Ascending aorta (tissue), 2 donors: Measurements from ENCODE around the gene CCDC57. TPM values are rescaled to one million over a fixed set of nuclear protein-coding genes. Genes with fewer than 3 reads are reported as not detected.
A peak's percentile ranks its signal among the peaks of the same experiment; 100 is the strongest.

Experiments used
- DNase-seq, 2 donors: peaks; one replicate each; pipeline ENCODE4 v3.0.0-alpha.2; 2019; ENCODE audit warnings: low spot score in 2 of 2
- H3K27ac ChIP-seq, 2 donors: fragments of 200-600 bp; sonication (generic); one replicate each; pipeline ENCODE4 v1.5.1; 2016 to 2017; ENCODE audit warnings: mild to moderate bottlenecking in 1 of 2
- H3K27me3 ChIP-seq: fragments of 200-600 bp; sonication (generic); one replicate; pipeline ENCODE4 v1.5.1; 2017
- H3K36me3 ChIP-seq, 2 donors: fragments of 200-600 bp; sonication (generic); one replicate each; pipeline ENCODE4 v1.5.1; 2016
- H3K4me1 ChIP-seq, 2 donors: fragments of 200-600 bp; sonication (generic); one replicate each; pipeline ENCODE4 v1.5.1; 2016 to 2017; ENCODE audit warnings: mild to moderate bottlenecking in 1 of 2
- H3K4me3 ChIP-seq, 2 donors: fragments of 200-600 bp; sonication (generic); one replicate each; pipeline ENCODE4 v1.5.1; 2016 to 2017; ENCODE audit warnings: mild to moderate bottlenecking in 1 of 2
- H3K9me3 ChIP-seq, 2 donors: fragments of 200-600 bp; sonication (generic); one replicate each; pipeline ENCODE4 v1.5.1; 2016
- CTCF ChIP-seq, 3 experiments: fragments of 200-600 bp in 2 of 3; fragments of 450-650 bp in 1 of 3; sonication (generic) in 2 of 3; IDR thresholded peaks; one replicate each; pipeline ENCODE4 v1.5.1; 2016 to 2019; ENCODE audit warnings: antibody characterized with exemption in 3 of 3, mild to moderate bottlenecking in 1 of 3, moderate library complexity in 1 of 3
- intact Hi-C: fragments of 100-400 bp; cut with DNase I; formaldehyde crosslinking; loops from one replicate; pipeline ENCODE4 v1.15.1; 2023
- total RNA-seq: library from RNA; depleted of rRNA; stranded (reverse); fragments of >200 nt; gene quantifications from one replicate; pipeline ENCODE4 v1.1.0, GENCODE V29; 2016

CCDC57 gene
- total RNA-seq, 1 donor from 2014 or later: 12.8 TPM

DNA sequence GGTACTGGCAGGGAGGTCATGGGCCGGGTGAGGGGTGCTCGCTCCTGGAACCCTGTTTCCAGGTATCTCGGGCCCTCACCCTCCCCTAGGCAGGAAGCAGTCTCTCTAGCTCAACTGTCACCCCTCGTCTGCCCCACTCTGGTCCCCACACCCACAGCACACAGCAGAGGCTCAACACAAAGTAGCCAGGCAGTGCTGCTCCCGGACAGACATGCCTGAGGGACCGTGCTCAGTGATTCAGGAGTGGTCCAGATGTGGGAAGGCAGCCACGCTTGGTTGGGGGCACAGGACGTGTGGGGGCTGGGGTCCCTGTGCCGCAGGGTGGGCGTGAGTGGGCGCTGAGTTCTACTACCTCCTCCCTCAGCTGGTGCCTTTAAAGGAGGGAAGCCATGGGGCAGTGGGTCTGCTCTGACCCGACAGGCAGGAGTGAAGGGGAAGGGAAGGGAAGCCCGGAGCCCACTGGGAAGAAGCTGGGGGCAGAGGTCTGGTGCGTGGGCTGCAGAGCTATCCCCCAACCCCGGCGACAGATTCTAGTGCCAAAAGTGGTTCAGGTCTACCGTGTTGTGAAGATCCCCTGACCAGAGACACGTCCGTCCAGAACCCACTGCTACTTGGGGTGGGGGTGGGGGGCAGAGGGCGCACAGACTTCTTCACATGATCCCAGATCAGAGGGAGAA lies 28.0 kb upstream of the CCDC57 start:
- Histone ChIP-seq H3K9me3 (no peaks in the 10 kb centered on the region), H3K4me3 (no peak overlapping the region), H3K36me3 (peaks cover 55 to 56% of the 10 kb centered on the region in 2 donors), H3K4me1 (peaks cover 47 to 55% of the 10 kb centered on the region in 2 donors), H3K27ac (peak overlapping the region; percentile 66 to 77), H3K27me3 (no peaks in the 10 kb centered on the region)
- DNase-seq: no peak
- intact Hi-C loops: loop anchor here (5.0 kb wide), 1 partner anchor 33 kb away; no protein-coding TSS in a partner anchor
- no peak for TF ChIP-seq CTCF (IDR thresholded peaks at IDR 0.05)

GRCh38 chr17:82239926-82240505 lies 27.4 kb upstream of the CCDC57 start:
- Histone ChIP-seq H3K4me1 (peaks cover 47 to 55% of the 10 kb centered on the region in 2 donors), H3K36me3 (peaks cover 49 to 50% of the 10 kb centered on the region in 2 donors), H3K27ac (peak overlapping the region; percentile 66 to 77), H3K27me3 (no peaks in the 10 kb centered on the region), H3K9me3 (no peaks in the 10 kb centered on the region), H3K4me3 (no peak overlapping the region)
- no peak for DNase-seq
- no peak for TF ChIP-seq CTCF (IDR thresholded peaks at IDR 0.05)
- intact Hi-C loops: loop anchor here (5.0 kb wide), 1 partner anchor 33 kb away; no protein-coding TSS in a partner anchor

DNA sequence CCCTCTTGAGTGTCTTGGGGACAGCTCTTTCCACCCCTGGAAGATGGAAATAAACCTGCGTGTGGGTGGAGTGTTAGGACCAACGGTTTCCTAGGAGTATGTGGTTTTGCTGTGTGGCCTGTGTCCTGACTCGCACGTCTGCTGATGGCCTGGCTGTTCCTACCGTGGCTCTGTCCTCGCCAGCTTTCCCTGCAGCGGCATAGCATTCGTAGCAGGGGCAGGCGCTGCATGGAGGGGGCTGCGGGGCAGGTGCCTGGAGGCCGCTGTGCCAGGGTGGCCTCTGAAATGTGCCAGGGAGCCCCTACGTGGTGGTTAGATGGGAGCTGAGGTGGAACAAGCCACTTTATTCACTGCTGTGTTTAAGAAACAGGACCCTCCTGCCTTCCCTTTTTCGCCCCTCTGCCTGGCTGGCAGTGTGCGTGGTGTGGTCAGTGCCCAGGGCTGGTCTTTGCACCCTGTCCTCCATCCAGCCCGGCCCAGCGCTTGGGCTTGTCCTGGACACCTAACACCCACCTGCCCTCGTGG lies 26.8 kb upstream of the CCDC57 start:
- Histone ChIP-seq H3K4me1 (peaks cover 47 to 55% of the 10 kb centered on the region in 2 donors), H3K27ac (peak overlapping the region; percentile 35 to 77), H3K9me3 (no peaks in the 10 kb centered on the region), H3K27me3 (no peaks in the 10 kb centered on the region), H3K4me3 (no peak overlapping the region), H3K36me3 (peaks cover 43 to 44% of the 10 kb centered on the region in 2 donors)
- no peak for DNase-seq
- TF ChIP-seq CTCF (IDR thresholded peaks at IDR 0.05): no peak
- intact Hi-C loops: no loop called here

- peak in 1 of 2 donors; percentile 85 for DNase-seq
- peaks cover 47 to 55% of the 10 kb centered on the region in 2 donors for H3K4me1 ChIP-seq
- H3K9me3 ChIP-seq: no peaks in the 10 kb centered on the region
- H3K27me3 ChIP-seq: no peaks in the 10 kb centered on the region
- no peak for TF ChIP-seq CTCF (IDR thresholded peaks at IDR 0.05)
- H3K36me3 ChIP-seq: peaks cover 35 to 38% of the 10 kb centered on the region in 2 donors
- H3K4me3 ChIP-seq: no peak overlapping the region
- intact Hi-C loops: no loop called here
- peak overlapping the region; percentile 35 to 62 for H3K27ac ChIP-seq
Observed at GRCh38 chr17:82238472-82239201, 26.0 kb upstream of the CCDC57 start.

GRCh38 chr17:82237746-82238471 lies 25.3 kb upstream of the CCDC57 start:
- Histone ChIP-seq H3K36me3 (peaks cover 28 to 32% of the 10 kb centered on the region in 2 donors), H3K27ac (peak overlapping the region; percentile 35 to 62), H3K27me3 (no peaks in the 10 kb centered on the region), H3K4me3 (no peak overlapping the region), H3K4me1 (peaks cover 43 to 49% of the 10 kb centered on the region in 2 donors), H3K9me3 (no peaks in the 10 kb centered on the region)
- no peak for DNase-seq
- intact Hi-C loops: loop anchor here (2.0 kb wide), 1 partner anchor 83 kb away; no protein-coding TSS in a partner anchor
- TF ChIP-seq CTCF (IDR thresholded peaks at IDR 0.05): no peak
